ENCODE measurements around the gene MYBPH. TPM values are rescaled to one million over a fixed set of nuclear protein-coding genes. Genes with fewer than 3 reads are reported as not detected.
A peak's percentile ranks its signal among the peaks of the same experiment; 100 is the strongest.

MYBPH gene
- total and polyA plus RNA-seq, 2 experiments from 2014 or later = not detected

DNA sequence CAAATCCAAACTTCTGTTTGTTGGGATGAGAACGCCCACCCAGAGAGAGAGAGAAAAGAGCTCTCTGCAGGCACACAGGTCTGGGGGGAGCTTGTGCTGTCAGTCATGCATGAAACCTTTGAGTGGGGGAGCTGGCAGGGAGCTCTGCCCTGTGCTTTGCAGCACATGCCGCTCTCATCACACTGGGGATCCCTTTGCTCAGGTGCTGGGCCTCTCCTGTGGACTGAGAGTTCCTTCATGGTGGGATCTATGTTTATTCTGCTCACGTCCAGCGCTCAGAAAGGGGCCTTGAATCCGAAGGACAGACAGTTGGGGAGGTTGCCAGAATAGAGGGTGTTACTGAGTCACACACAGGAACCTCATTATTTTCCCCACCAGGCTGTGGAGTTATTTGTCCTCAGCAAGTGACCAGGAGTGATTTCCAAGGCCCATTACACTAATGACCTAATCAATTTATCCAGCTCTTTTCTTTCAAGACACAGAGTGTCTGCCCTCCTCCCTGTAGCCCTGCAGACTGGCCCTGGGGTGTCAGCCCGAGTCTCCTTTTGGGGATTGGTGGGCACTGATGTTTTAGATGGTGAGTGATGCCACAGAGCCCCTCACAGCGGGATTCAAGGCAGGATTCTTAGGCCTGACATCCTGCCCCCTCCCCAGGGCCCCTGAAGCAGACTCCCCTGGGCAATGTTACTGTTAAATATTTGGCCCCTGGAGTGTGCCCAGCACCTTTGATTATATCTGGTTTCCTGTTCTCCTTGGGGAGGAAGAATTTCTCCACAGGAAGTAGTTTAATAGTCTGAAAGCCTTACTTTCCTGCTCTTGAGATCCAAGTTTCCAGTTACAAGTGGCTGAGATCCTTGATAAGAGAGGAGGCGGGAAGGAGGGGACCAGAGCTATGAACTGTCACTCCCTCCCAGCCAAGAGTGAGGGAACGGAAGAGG lies 22.3 kb downstream of the MYBPH start:
- Mint-ChIP-seq H3K4me3 (no peak overlapping the region), H3K9me3 (0 out of 3 replicates have a peak, but pooled peaks cover 3% of the 10 kb centered on the region), H3K27me3 (ENCODE audit: insufficient read depth, low read depth, poor library complexity) (peaks cover 8% of the 10 kb centered on the region), H3K27ac (peak overlapping the region; percentile 28; the same call in 1 of the 2 replicates), H3K4me1 (peaks cover 52% of the 10 kb centered on the region), H3K36me3 (ENCODE audit: low read depth) (no peaks in the 10 kb centered on the region)
- no peak for DNase-seq (ENCODE audit: low spot score)
- no peaks in the 10 kb centered on the region for H3K9me2 ChIP-seq (ENCODE audit: insufficient read depth)
- peak overlapping the region; percentile 35; the same call in 1 of the 2 replicates for H3K4me2 ChIP-seq
- no peak overlapping the region for H2AFZ ChIP-seq
- no peaks in the 10 kb centered on the region for H4K20me1 ChIP-seq (replicated peaks; ENCODE audit: insufficient read depth)
- H3K4me3 ChIP-seq = no peak overlapping the region
- H3K27me3 ChIP-seq (ENCODE audit: insufficient read depth) = no peaks in the 10 kb centered on the region
- no peaks in the 10 kb centered on the region for H3K36me3 ChIP-seq (ENCODE audit: insufficient read depth)
- H3K27ac ChIP-seq (ENCODE audit: low read depth) = no peak overlapping the region
- H3K79me2 ChIP-seq (replicated peaks; ENCODE audit: insufficient read depth) = no peaks in the 10 kb centered on the region
- no peaks in the 10 kb centered on the region for H3F3A ChIP-seq (replicated peaks; ENCODE audit: low read depth)
- TF ChIP-seq CREB1 (CRISPR knock-in tag; IDR thresholded peaks at IDR 0.05; ENCODE audit: low read depth) = no peak
- no peak for TF ChIP-seq NANOG (IDR thresholded peaks at IDR 0.05; ENCODE audit: borderline replicate concordance)
- TF ChIP-seq JUNB (IDR thresholded peaks at IDR 0.05; ENCODE audit: unreplicated experiment) = no peak
- TF ChIP-seq ZNF462 (CRISPR knock-in tag; IDR thresholded peaks at IDR 0.05) = no peak
- TF ChIP-seq, protein P1, sequence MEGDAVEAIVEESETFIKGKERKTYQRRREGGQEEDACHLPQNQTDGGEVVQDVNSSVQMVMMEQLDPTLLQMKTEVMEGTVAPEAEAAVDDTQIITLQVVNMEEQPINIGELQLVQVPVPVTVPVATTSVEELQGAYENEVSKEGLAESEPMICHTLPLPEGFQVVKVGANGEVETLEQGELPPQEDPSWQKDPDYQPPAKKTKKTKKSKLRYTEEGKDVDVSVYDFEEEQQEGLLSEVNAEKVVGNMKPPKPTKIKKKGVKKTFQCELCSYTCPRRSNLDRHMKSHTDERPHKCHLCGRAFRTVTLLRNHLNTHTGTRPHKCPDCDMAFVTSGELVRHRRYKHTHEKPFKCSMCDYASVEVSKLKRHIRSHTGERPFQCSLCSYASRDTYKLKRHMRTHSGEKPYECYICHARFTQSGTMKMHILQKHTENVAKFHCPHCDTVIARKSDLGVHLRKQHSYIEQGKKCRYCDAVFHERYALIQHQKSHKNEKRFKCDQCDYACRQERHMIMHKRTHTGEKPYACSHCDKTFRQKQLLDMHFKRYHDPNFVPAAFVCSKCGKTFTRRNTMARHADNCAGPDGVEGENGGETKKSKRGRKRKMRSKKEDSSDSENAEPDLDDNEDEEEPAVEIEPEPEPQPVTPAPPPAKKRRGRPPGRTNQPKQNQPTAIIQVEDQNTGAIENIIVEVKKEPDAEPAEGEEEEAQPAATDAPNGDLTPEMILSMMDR (conservative IDR thresholded peaks at IDR 0.05; ENCODE audit: low read depth in 2 of 2) = no peak
- ATAC-seq = peak; percentile 49
- peaks cover 32% of the 10 kb centered on the region for H3K4me1 ChIP-seq (ENCODE audit: insufficient read depth)
